ENCODE data around the gene SLC9A1.

Gene SLC9A1

DNA sequence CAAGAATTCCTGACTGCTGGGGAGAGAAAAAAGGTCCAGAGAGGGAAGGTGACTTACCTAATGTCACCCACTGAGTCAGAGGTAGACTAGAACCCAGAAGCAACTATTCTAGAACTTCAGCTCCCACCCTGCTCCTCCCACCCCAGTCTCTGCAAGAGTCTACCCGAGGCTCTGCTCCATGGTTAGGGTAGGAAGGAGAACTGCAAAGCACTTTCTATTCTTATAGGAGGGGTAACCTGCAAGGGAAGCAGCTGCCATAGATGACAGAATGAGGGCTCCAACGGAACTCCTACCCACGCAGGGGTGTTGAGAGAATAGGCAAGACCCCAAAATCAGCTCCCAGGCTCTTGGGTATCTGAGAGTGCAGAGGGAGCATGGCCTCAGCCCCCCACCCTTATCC, 4.3 kb downstream of the SLC9A1 start:
- DNase-seq (ENCODE audit: low read depth): no peak

DNA sequence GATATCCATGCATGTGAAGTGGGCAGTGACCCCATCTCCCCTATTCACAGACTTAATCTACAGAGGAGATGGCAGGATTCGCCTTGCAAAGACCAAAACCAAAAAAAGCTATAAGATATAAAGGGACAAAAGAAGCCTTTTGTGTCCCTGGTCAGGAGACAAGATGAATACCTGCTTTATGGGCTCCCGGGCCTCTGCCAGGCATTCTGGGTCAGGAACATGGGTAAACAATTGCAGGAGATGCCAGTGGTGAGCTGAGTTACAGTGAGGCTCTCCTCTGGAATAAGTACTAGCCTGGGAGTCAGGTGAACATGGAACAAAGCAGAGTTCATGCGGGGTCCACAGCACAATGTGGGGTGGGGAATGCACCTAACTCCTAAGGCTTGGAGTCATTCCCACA, 4.7 kb downstream of the SLC9A1 start:
- DNase-seq (ENCODE audit: low read depth): no peak

DNA sequence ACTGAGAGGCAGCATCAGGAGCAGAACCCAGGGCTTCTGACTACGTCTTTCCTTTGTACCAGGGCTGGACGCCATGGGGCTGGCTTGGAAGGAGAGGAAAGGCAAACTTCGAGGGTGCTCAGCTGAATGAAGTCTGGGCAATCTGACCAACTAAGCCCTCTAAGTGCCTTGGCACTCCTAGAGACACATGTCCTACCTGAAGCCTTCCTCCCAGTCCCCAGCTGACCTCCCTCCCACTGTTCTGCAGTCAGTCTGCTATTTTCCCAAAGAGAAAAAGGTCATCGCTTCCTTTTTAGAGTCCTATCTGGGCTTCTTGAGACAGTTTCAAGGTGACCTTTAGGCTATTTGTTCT, 5.2 kb downstream of the SLC9A1 start:
- no peak for DNase-seq (ENCODE audit: low read depth)

- no peak for DNase-seq (ENCODE audit: low read depth)
These were observed 5.7 kb downstream of the SLC9A1 start for GRCh38 chr1:27149084-27149761.

- no peak for DNase-seq (ENCODE audit: low read depth)
These were observed 6.3 kb downstream of the SLC9A1 start for GRCh38 chr1:27148591-27148990.

DNA sequence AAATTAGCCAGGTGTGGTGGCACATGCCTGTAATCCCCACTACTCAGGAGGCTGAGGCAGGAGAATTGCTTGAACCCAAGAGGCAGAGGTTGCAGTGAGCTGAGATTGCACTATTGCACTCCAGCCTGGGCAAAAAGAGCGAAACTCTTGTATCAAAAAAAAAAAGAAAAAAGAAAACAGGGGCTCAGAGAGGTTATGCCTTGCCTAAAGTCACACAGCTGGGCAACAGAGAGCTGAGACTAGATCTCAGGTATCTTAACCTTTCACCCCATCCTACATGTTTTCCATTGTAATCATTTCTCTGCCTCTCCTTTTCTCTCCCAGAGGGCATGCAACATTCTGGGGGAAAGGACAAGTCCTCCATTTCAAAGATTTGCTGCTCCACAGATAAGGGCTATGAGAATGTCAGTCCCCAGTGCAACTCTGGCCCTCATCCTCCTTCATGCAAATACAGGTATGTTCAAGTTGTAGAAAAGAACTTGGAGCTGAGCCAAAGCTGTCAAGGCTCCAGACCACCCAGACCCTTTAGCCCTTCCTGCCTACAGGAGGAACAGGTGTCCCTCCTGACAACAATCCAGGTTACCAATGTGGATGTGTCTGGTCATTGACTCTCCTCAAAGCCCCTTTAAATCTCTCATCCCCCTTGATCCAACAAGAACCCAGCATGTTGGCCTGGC, 6.9 kb downstream of the SLC9A1 start:
- no peak for DNase-seq (ENCODE audit: low read depth)

DNA sequence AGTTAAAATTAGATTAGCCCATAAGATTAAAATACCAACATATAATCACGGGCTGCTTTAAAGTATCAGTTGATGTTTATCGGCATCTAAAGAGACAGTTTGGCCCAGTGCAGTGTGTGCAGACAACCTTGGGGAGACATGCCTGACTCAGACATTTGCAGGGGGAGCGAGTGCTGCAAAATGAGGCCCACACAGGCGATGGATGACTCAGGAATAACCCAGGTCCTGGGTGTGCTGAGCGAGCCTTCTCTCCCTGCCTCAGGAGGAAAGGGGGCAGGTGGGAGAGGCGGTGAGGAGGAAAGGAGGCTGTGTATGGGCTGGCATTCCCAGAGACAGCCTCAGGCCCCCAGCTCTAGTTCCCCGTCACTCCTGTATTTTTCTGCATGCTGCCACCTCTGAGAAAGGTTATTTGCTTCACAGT, 9.0 kb downstream of the SLC9A1 start:
- DNase-seq (ENCODE audit: low read depth): peak; percentile 92

- DNase-seq (ENCODE audit: low read depth): no peak
These were observed 9.8 kb downstream of the SLC9A1 start for GRCh38 chr1:27144920-27145661.

GRCh38 chr1:27144049-27144748, 10.7 kb downstream of the SLC9A1 start:
- no peak for DNase-seq (ENCODE audit: low read depth)

GRCh38 chr1:27143401-27143800, 11.5 kb downstream of the SLC9A1 start:
- no peak for DNase-seq (ENCODE audit: low read depth)

- DNase-seq (ENCODE audit: low read depth): no peak
These were observed 12.5 kb downstream of the SLC9A1 start for GRCh38 chr1:27142464-27142863.

DNA sequence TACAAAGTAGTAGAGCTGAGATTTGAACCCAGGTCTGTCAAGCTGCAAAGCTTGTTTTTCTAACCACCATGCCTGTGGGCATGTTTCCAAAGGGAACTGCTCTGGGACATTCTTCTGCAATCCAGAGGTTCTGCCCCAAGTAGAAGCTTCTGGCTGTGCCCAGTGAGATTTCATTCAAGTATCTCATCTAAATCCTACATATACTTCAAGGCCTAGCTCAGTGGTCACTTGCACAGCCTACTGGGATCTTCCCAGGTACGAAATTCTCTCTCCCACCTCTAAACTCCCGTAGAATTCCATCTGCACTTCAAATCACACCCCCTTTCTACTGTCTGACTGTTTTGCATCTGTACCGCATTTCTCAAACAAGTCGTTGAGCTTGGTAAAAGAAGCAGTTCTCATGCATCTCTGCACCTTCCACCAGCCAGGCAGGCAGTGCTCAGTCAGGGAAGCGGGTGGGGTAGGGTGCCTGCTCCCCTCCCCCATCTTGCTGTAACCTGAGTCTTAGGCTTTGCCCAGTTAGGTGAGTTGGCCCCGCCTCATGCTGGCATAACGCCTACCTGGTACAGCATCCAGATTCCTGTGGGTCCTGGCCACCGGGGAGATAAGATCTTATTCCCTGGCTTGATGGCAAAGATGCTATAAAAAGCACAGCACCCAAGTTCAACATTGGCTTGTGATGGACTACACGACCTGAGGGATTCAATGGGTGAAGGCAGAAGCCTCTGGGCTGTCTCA, 13.5 kb downstream of the SLC9A1 start:
- no peak for DNase-seq (ENCODE audit: low read depth)

- DNase-seq (ENCODE audit: low read depth): no peak
These were observed 14.9 kb downstream of the SLC9A1 start for GRCh38 chr1:27139980-27140379.

DNA sequence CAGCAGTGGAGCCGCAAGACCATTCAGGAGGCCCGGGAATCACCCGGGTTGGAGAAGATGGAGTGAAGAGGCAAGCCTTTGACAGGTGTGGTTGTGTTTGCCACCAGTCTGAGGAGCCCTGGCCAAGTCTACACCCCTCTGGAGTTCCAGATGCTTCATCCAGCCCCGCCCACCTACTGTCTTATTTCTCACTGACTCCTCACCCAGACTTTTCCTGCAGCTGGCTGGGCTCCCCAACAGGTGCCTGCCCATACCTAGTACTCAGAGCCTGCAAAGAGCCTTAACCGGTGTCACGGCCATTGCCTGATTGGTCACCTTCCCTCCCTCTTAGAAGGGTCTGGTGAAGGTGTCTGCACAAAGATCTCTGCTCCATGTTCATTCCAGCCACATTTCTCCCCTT, 16.0 kb downstream of the SLC9A1 start:
- DNase-seq (ENCODE audit: low read depth): no peak

DNA sequence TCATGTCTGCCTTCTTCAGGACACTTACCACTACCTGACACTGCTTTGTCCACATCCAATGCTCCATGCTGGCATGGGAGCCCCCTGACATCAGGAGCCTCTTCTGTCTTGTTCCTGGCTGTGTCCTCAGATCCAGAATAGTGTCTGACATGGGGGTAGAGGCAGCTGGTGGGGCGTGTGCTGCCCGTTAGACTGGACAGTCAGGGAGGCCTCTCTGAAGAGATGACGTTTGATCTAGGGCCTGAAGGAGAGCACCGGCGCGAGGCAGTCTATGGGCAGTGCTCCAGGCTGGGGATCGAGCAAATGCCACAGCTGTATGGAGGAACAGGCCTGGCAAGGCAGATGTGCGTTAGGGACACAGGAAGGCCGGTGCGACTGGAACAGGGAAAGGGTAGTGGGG, 16.6 kb downstream of the SLC9A1 start:
- DNase-seq (ENCODE audit: low read depth): no peak

- DNase-seq (ENCODE audit: low read depth): peak; percentile 79
These were observed 17.3 kb downstream of the SLC9A1 start for GRCh38 chr1:27137544-27138075.

- peak; percentile 50 for DNase-seq (ENCODE audit: low read depth)
These were observed 17.9 kb downstream of the SLC9A1 start for GRCh38 chr1:27136998-27137542.

- no peak for DNase-seq (ENCODE audit: low read depth)
These were observed 18.7 kb downstream of the SLC9A1 start for GRCh38 chr1:27136236-27136551.

DNA sequence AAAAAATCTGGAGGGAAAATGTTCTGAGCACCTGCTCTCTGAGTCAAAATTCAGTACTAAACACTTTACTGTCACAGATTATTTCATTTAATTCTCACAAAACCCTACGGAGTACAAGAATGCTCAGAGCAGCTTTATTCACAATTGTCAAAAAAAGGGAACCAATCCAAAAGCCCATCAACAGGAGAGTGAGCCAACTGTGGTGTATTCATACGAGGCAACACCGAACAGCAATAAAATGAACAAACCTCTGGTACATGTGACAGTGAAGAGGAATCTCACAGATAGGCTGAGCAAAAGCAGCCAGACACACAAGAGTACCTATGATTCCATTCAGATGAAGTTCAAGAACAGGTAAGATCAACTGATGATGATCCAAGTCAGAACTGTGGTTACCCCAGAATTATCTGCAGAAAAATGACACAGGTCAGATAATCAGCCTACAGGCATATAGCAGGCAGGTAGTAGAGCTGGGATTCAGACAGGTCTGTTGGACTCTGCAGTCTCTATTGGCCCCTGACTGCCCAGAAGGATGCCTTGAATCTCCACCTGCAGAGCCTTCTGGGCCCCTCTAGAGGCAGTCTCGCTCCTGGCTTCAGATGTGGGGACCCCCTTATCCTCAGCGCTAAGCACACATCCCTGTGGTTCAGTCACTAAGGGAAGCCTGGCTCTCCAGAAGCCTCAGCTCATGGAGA, 19.2 kb downstream of the SLC9A1 start:
- DNase-seq (ENCODE audit: low read depth): no peak

DNA sequence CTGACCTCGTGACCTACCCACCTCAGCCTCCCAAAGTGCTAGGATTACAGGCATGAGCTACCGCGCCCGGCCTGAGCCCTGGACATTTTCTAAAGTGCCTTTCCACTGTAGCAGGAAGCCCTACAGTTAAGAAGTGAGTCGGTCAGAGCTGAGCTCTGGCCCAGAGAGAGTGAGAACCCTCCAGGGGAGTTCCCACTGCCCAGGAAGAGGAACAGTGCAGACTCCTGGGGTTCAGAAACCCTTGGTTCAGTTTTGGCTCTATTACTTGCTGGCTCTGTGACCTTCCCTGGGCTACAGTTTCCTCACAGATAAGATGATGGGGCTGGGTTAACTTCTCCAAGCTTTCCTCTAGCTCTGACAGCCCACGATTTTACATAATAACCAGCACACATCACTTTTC, 20.9 kb downstream of the SLC9A1 start:
- DNase-seq (ENCODE audit: low read depth): no peak

DNA sequence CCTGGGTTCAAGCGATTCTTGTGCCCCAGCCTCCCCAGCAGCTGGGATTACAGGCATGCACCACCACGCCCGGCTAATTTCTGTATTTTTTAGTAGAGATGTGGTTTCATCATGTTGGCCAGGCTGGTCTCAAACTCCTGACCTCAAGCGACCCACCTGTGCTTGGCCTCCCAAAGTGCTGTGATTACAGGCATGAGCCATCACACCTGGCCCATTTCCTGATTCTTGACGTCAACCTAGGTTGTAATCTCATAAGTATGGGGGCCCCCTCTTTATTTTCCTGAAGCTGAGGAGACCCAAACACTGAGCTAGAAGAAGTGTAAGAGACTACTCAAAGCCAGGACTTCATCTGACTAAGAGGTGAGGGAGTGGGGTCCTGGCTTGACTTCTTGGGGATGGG, 21.8 kb downstream of the SLC9A1 start:
- DNase-seq (ENCODE audit: low read depth): no peak
